Gastrocnemius medialis (tissue), 4 donors: ENCODE measurements around the gene EFS.

Experiments used
- POLR2A ChIP-seq, 2 donors: fragments of 450-650 bp; IDR thresholded peaks; one replicate each; pipeline ENCODE4 v1.6.1; 2017; ENCODE audit warnings: antibody characterized with exemption in 2 of 2, mild to moderate bottlenecking in 2 of 2, moderate library complexity in 2 of 2
- TF ChIP-seq, protein P1 (sequence below), 5 experiments: fragments of 450-650 bp in 3 of 5; fragments of 200-600 bp in 2 of 5; sonication (generic) in 2 of 5; IDR thresholded peaks in 4 of 5; conservative IDR thresholded peaks in 1 of 5; 1 replicate in 4 of 5; 2 replicates in 1 of 5; pipeline ENCODE4 v1.5.1; 2016 to 2019; ENCODE audit warnings: antibody characterized with exemption in 5 of 5, mild to moderate bottlenecking in 3 of 5, moderate library complexity in 3 of 5

DNA sequence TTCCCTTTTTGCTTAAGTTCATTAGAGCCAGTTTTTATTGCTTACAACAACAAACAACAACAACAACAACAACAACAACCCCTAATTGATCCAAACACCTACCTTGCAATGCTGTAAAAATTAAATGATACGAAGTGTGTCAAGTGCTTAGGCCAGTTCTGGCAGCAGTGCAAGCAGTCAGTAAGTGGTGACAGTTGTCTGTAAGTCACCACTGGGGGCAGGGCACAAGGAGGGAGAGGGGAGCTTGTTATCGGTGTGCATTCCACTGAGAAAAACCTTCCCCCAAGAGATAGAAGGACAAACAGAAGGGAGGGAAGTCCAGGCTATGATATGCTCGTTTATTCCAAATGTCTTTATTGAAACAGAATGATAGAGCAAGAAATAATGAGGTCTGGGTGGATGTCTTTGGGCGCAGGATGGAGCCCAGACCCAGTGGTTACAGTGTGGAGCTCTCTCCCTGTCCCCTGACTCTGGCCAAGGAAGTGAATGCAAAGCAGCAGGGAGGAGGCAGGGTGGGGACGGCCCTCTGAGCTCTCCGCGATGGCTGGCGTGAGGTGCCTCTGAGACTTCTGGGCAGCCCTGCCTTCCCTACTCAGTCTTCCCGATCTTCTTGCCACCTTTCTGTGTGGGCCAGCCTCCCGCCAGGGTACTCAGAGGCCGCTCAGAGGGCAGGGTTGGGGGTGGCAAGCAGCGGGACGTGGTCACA is 18.8 kb downstream of the EFS start:
- TF ChIP-seq POLR2A (IDR thresholded peaks at IDR 0.05): no peak
- TF ChIP-seq, protein P1, sequence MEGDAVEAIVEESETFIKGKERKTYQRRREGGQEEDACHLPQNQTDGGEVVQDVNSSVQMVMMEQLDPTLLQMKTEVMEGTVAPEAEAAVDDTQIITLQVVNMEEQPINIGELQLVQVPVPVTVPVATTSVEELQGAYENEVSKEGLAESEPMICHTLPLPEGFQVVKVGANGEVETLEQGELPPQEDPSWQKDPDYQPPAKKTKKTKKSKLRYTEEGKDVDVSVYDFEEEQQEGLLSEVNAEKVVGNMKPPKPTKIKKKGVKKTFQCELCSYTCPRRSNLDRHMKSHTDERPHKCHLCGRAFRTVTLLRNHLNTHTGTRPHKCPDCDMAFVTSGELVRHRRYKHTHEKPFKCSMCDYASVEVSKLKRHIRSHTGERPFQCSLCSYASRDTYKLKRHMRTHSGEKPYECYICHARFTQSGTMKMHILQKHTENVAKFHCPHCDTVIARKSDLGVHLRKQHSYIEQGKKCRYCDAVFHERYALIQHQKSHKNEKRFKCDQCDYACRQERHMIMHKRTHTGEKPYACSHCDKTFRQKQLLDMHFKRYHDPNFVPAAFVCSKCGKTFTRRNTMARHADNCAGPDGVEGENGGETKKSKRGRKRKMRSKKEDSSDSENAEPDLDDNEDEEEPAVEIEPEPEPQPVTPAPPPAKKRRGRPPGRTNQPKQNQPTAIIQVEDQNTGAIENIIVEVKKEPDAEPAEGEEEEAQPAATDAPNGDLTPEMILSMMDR (IDR thresholded peaks at IDR 0.05 in 4 of 5, conservative IDR thresholded peaks at IDR 0.05 in 1 of 5): no peak
